MV-4-11 (cell line): ENCODE results near the gene DGKQ.
A peak's percentile ranks its signal among the peaks of the same experiment; 100 is the strongest.
"Not testable (repeated sequence)": the region's sequence is repeated elsewhere in the genome, so short reads cannot be mapped to it uniquely, and the experiment has no call there.

Source experiments
- DNase-seq: peaks from one replicate; lab custom pipeline; 2025; lab: John Stamatoyannopoulos, UW

DGKQ gene

DNA sequence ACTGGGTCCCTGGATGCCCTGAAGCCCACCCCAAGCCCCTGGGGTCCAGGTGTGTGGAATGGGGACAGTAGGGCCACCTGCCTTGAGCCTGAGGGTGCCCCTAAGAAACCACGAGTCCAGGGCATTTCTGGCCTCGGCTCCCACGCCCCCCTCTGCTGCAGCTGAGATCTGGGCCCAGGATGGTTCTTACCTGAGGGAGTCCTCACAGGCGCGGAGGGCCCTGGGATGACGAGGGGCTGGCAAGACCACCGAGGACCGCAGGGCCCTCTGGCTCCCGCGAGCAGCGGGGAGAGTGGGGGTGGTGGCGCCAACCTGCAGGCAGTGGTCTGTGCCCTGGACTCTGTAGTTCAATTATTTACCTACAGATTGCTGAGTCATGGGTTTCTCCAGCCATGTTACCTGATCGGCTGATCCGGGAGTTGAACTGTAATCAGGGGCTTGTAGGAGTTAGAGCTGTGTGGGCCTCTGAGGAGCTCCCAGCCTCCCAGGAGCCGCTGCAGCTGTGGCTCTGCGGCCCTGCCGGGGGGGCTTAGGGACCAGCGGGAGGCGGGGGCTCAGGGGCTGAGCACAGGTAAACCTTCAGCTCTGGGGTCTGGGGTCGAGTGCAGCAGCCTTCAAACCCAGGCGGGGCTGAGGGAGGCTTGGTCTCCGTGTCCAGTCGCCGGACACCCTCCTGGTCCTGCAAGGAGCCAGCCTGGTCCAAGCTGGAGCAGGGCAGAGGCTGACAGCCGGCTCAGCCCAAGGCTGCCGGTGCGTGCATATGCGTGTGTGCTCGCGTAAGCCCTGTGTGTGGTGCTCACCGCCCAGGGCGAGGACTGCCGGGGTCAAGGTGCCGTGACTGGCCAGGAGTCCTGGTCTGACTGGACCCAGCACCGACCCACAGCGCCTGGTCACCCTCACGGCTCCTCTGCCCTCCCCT is 20.0 kb upstream of the DGKQ start, which contains the start of gene SLC26A1:
Gene SLC26A1 (minus strand): TSS at position 294 of the 919 bp plus-strand sequence. CDS start 1,701 bp downstream, outside the sequence.
- DNase-seq: no peak

DNA sequence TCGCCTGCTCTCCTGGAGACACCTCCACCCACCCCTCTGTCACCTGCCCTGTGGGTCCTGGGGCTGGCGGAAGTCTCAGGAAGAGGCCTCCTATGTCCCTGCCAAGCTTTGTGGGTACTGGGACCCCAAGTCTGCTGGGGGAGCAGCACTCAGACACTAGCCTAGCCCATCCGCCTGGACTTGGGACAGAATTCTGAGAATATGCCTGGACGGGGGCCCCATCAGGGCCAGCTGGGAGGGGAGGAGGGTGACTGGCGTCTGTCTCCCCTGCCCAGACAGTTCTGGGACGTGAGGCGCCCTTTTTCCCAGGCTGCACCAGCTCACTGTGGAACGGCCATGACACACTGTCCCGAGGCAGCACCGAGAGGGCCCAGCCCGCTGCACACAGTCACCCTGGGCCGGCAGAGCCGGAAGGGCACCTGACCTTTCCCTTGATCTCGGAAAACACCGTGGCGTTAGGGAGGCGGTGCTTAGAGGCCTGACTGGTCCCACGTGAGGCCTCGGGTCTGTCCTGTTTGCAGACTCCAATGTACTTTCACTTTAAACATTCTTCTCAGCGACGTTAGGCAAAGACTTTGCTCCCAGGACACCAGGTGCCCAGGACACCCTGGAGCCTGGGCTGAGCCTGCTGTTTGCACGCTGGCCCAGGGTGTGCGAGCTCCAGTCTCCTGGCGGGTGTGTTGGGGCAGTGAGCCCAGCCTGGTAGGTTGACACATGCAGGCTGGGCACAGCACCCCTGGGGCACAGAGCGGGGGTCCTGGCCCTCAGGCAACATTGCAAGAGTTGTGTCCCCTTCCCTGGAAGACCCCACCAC is 19.1 kb upstream of the DGKQ start:
- DNase-seq: no peak

DNA sequence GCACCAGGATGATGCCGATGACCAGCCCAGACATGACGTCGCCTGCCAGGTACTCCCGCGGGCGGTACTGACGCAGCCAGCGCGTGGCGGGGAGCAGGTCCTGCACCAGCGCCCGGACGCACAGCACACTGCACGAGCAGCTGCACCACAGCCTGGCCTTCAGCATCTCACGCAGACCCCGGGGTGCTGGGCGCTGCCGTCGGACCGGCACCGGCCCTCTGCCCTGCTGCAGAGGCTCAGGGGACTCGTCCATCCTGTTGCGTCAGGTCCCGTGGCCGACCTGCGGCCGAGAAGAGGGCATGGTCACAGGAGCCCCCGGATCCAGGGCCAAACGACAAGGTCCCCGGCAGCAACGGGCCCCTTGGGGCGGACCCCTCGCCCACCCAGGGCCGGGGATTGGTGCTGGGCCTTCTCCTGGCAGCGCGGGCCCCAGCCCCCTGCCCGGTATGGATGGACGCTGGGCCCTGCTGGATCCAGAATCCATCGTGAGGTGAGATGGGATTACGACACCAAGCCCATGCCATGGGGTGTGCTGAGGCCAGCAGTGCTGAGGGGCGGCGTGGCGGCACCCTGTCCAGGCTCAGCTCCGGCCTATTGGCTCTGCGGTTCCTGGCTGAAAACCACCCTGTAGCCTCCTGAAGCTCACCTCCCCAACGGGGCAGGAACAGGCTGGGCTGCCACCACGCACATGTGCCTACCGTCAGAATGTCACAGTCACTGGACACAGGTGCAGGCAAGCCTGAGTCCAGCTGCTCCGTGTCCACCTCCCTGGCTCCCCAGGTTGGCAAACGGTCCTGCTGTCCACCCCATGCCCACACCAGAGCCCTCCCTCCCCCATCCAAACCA is 18.3 kb upstream of the DGKQ start:
- no peak for DNase-seq

DNA sequence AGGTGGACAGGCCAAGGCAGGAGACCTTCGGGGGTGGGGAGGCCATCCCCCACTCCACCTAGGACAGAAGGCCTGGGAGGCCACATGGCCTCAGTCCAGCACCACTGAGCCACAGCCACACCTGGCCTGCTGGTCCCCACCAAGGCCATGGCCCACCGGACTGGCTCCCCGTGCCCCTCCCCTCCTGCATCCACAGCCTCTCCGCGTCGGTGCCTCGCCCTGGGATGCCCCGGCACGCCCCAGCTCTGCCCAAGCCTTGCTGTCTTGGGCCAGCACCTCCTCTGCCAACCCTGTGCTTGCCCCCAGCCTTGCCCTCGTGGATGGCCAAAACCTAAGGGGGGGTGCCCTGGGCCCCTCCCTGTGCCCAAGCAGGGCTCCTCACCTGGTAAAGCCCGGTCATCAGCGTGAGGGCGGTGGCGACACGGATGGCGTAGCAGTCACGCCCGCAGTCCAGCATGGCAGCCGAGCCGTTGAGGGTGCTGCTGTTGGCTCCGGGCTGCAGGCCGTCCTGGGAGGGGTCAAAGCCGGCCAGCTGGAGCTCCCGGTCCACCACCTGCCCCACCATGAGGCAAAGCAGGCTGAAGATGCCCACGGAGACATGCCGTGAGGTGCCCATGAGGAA is 17.5 kb upstream of the DGKQ start:
- no peak for DNase-seq

DNA sequence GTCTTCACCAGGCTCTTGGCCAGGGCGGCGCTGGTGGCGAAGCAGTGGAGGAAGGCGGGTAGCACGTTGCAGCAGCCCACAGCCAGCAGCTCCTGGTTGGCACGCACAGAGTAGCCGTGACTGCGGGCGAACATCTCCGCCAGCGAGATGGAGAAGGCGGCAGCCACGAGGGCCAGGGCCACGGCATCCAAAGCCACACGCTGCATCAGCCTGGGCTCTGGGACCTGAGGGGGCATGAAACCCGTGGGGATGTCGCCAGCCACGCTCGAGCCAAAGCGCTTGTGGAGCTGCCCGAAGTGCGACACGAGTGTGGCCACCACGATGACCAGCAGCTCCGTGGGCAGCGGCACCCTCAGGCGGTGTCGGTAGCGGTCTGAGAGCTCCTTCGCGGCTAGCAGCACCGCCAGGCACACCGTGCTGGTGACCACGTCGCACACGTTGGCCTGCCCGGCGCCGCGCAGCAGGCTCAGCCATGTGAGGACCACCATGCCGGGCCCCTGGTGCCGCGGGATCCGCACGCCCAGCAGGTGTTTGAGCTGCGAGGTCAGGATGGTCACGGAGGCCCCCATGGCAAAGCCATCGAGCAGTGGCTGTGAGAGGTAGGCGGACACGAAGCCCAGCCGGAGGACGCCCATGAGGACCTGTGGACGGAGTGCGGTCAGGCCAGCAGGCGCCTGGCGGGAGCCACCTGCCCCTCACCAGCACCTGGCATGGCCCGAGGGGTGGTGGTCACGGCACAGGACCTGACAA is 16.5 kb upstream of the DGKQ start:
- no peak for DNase-seq

DNA sequence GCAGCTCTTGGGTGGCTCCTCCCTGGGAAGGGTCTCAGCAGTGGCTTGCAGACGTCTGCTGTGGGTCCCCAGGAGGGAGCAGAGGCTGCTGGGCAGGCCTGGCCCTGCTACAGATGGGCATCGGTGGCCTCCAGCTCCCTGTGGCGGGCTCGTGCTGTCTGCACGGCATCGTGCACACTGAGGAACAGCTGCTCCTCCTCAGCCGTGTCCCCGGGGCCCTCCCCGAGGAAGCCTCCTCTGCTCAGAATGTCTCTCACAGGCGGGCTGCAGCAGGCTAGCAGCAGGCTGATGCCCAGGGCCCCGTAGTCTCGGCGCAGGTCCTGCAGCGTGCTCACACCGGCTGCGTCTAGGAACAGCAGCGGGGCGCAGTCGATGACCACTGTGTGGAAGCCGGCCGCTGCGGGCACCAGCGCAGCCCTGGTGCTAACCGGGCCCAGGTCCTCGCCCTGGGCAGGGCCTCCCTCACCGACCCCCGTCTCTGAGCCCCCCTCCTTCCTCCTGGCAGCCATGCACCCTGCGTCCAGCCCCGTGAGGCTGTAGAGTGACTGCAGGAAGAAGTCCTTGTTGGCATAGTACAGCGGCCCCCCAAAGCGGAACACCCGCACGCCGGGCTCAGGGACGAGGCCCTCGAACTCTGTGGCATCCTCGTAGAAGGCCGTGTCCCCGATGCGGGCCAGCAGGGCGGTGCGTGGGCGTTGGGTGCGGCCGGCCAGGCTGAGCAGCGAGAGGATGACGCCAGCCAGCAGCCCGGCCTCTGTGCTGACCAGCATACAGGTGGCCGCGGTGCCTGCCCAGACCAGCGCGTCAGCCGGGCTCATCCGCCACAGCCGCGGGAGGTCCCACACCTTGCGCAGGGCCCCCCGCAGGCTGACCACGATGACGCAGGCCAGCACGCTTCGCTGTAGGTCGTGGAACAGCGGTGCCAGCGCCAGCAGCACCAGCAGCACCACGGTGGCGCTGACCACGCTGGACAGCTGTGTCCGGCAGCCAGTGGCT is 15.7 kb upstream of the DGKQ start:
- DNase-seq: no peak

DNA sequence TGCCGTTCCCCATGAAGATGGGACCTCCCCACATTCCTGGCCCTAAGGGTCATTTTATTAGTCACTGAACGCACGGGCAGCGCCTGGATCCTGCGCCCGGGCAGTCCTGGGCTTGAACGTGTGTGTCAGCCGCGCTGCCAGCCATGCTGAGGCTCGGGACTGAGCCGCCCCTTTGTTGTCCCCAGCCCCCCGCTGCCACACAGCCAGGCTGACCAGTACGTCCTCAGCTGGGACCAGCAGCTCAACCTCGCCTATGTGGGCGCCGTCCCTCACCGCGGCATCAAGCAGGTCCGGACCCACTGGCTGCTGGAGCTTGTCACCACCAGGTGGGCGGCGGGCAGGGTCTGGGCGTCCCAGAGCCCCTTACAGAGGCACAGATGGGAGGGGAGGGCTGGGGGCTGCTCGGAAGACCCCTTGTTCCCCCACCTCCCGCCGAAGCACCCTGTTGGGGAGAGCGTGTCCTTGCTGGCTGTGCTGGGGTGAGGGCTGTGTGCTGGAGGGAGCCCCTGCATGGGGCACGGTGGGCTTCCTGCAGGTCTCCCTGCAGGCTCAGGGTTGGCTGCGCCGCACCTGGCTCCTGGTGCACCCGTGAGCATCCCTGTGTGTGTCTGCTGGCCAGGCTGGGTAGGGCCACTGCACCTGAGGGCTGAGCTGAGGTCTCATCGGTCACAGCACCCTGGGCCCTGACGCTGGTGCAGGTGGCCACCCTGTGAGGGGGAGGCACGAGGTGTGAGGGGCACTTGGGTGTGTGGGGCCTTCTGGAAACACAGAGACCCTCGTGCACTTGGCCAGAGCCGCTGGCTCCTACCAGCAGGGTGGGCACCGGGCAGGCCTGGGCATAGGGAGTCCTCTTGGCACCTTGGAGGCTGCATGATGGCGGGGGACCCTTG is 14.5 kb upstream of the DGKQ start:
- DNase-seq: no peak

DNA sequence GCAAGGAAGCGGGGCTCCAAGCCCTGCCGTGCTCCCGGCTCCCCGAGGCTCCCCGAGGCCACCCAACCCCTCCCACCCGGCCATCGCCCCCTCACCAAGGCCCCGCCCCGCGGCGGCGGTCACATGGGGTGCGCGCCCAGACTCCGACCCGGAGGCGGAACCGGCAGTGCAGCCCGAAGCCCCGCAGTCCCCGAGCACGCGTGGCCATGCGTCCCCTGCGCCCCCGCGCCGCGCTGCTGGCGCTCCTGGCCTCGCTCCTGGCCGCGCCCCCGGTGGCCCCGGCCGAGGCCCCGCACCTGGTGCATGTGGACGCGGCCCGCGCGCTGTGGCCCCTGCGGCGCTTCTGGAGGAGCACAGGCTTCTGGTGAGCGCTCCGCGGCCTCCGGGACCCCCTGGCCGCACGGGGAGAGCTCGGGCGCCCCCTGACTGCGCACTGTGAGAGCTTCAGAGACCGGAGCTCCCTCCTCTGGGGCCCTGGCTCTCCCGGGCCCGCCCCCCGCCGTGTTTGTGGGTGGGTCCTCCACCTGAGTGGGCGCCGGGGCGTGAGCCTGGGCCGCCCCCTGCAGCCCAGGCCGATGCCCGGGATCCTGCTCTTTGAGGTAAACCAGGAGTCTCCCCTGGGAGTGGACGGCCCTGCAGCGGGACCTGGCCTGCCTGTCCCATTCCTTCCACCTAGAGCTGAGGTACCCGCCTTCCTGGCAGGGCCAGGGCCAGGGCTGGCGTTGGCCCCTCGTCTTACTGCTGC is 13.7 kb upstream of the DGKQ start, which contains the start of gene IDUA:
Gene IDUA (plus strand): TSS at position 166 of the 745 bp plus-strand sequence. CDS start 41 bp downstream, at position 207.
- peak; percentile 54 for DNase-seq

DNA sequence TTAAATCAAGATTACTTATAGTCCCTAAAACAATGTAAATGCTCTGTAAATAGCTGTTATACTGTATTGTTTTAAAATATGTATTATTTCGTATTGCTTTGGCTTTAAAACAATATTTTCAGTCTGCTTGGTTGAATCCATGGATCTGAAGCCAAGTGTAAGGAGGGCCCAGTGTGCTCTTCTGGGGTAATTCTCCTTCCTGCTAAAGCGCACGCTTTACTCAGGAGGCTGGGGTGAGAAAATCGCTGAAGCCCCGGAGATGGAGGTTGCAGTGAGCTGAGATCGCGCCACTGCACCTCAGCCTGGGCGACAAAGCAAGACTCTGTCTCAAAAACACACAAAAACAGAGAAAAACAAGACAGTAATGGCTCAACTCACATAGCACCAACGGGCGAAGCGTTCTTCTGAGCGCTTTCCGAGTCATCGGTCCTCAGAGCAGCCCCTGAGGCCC is 13.1 kb upstream of the DGKQ start:
- no peak for DNase-seq

DNA sequence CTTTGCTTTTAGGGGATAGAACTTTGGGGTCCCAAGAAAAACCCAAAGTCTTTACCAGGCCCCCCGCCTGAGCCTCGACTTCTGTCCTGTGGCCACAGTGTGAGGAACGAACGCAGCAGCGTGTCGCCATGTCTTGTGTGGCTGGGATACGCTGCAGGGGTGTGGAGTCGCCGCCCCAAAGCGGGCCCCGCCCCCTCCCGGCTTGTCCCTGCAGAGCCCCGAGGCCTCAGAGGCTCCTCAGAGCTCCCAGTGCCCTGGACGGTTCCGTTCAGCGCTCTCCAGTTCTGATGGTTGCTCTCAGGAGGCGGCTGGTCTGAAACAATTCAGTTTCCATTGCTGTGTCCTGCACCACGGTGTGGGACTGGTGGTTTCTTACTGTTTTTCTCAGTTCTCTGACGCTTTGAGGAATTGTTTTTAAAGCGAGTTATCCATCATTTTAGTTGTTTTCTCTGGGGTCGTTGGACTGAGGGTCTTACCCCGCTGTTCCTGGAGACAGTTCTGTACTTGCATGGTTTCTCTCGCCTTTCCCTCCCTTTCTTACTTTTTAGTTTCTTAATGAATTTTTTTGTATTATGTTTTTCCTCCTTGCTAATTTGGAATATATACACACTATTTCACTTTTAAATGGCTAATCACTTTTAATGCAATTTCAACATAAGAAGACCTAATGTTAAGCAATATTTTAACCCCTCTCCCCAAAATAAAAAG is 11.9 kb upstream of the DGKQ start:
- peak; percentile 44 for DNase-seq

DNA sequence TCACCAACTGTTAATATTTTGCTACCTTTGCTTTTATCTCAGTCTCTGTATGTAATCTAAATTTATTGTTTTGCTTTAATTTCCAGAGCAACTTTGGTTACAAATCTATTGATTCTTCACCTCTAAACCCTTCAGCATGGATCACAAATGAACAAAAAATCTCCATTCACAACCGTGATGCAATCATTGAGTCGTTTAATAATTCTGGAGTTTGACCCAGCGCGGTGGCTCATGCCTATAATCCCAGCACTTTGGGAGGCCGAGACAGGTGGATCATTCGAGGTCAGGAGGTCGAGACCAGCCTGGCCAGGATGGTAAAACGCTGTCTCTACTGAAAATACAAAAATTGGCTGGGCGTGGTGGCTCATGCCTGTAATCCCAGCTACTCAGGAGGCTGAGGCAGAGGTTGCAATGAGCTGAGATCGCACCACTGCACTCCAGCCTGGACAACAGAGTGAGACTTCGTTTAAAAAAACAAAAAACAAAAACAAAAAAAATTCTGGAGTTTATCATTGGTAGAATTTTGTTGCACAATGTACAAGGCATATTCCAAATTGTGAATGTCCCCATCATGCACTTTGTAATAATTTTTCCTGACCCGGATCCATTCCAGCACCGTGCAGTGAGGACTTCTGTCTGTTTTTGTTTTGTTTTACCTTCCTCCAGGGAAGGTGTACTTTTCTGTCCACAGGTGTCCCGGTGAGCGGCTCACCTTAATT is 11.1 kb upstream of the DGKQ start:
- DNase-seq: no peak

DNA sequence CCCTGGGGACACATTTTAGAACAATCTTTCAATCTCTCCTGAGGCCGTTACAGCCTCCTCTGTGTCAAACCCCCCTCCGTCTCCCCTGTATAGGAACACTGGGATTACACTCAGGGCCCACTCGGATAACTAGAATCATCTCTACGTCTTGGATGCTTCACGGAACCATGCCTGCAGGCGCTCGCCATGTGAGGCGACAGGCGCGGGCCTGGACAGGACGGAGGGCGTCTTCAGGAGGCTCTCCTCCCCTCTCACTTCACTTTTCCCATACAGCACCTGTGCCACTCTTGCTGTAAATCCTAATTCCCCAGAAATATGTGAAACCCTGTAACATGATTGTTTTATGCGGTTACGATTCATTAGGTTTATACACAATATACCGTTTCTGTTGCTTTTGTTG is 9.4 kb upstream of the DGKQ start:
- no peak for DNase-seq

DNA sequence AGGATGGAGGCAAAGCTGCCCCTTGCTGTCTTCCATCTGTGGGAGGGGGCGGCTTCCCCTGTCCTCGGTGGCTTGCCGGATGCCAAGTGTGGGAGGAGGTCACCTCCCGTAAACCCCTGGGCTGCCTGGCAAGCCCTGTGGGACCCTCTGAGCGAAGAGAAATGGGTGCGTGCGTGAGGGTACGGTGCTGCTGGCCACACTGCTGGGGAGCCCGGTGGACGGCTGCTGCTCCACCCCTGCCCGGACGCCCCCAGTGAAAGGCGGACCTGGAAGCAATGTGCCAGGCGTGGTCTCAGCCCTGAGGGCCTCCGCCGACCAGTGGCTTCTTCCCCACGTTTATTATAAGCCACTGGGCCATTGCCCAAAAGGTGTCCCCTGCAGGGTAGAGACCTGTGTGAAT is 8.9 kb upstream of the DGKQ start:
- no peak for DNase-seq

DNA sequence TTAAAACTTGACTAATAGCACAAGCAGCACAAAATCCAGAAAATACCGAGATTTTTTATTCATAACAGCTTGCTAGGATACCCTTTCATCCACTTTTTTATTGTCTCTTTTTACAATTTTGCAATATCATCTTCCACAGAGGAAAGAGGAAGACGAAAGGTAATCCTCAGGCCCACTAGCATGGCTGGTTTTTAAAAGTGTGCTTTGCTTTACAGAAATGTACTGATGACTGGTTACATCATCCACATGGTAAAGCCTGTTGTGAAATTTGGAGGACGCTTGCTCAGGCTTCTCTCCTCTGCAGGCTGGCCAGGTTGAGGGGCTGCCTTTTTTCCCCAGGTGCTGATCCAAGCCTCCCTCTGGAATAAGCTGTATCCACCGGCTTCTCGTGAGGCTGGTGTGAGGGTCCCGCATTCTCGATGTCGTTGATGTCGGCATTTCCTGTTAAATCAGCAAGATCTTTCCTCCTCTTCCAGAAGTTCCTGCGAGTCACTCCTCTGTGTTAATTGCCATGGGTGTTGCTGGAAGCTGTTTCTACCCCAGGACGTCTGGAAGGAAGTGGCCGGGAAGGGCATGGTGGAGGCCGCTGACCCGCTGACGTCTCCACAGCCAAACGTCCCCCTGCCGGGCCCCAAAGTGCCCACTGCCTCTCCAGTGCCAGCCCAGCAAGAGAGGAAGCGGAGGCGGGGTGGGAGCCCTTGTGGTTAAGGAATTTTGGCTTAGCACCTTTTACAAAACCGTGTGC is 5.8 kb upstream of the DGKQ start:
- peak; percentile 94 for DNase-seq

DNA sequence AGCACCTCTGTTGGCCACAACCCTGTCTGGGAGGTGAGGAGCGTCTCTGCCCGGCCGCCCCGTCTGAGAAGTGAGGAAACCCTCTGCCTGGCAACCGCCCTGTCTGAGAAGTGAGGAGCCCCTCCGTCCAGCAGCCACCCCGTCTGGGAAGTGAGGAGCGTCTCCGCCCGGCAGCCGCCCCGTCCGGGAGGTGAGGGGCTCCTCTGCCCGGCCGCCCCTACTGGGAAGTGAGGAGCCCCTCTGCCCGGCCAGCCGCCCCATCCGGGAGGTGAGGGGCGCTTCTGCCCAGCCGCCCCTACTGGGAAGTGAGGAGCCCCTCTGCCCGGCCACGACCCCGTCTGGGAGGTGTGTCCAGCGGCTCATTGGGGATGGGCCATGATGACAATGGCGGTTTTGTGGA is 2.6 kb upstream of the DGKQ start:
- DNase-seq: not testable (repeated sequence)

DNA sequence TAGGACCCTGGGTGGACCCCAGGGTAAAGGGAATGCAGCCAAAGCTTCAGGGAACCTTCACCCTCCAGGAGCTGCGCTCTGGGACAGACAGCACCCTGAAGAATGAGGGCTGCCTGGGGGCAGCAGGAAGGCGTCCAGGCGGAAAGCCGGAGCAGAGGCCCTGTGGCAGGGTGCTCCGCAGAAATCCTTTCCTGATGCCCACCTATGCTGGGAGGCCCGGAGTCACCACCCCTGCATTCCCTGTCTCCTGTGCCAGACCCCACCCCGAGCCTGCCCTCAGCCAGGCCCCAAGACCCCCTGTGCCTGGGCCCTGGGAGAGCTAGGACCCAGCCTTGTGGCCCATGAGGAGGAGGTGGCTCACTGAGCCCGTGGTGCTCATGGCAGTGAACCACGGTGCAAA is 1.3 kb upstream of the DGKQ start:
- no peak for DNase-seq
